Measurements from ENCODE around the gene KIF4A.
A peak's percentile ranks its signal among the peaks of the same experiment; 100 is the strongest.

The KIF4A gene

DNA sequence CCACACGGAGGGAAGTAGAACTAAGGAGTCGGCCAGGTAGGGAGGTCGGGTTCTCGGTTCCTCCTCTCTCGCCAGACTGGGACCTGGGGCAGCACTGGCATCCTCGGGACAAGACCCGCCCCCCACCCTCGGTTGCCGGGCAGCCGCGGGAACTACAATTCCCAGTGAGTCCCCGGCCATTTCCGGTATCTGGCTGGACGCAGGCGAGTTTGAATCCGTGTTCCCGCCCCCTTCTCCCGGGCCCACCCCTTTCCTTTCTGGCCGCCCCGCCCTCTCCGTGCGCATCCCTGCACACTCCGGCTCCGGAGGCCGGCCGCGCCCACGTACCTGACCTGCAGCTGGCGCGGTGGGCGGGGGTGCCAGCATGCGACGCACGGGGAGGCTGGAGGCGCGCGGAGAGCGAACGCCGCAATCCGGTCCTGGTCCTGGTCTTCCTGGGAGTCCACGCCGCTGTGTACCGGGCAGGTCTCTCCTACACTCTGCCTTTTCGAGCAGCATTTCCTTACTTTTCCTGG is 144.5 kb downstream of the KIF4A start:
- POLR2A ChIA-PET, result no interaction called here
- DNase-seq (ENCODE audit: low read depth, low spot score), result no peak
- CTCF ChIA-PET, result interaction anchor here (1.0 to 3.5 kb wide), 10 partner anchors 9 to 301 kb away, joined by 3 to 31 read pairs (median 8); partner anchors contain the start of genes DLG3, GDPD2 and IGBP1
- TF ChIP-seq, protein P1, sequence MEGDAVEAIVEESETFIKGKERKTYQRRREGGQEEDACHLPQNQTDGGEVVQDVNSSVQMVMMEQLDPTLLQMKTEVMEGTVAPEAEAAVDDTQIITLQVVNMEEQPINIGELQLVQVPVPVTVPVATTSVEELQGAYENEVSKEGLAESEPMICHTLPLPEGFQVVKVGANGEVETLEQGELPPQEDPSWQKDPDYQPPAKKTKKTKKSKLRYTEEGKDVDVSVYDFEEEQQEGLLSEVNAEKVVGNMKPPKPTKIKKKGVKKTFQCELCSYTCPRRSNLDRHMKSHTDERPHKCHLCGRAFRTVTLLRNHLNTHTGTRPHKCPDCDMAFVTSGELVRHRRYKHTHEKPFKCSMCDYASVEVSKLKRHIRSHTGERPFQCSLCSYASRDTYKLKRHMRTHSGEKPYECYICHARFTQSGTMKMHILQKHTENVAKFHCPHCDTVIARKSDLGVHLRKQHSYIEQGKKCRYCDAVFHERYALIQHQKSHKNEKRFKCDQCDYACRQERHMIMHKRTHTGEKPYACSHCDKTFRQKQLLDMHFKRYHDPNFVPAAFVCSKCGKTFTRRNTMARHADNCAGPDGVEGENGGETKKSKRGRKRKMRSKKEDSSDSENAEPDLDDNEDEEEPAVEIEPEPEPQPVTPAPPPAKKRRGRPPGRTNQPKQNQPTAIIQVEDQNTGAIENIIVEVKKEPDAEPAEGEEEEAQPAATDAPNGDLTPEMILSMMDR (IDR thresholded peaks at IDR 0.05; ENCODE audit: insufficient read depth, low read length, missing control alignments), result no peak
- peak overlapping the region; percentile 73 for H3K4me3 ChIP-seq (ENCODE audit: low read depth, low read length)

DNA sequence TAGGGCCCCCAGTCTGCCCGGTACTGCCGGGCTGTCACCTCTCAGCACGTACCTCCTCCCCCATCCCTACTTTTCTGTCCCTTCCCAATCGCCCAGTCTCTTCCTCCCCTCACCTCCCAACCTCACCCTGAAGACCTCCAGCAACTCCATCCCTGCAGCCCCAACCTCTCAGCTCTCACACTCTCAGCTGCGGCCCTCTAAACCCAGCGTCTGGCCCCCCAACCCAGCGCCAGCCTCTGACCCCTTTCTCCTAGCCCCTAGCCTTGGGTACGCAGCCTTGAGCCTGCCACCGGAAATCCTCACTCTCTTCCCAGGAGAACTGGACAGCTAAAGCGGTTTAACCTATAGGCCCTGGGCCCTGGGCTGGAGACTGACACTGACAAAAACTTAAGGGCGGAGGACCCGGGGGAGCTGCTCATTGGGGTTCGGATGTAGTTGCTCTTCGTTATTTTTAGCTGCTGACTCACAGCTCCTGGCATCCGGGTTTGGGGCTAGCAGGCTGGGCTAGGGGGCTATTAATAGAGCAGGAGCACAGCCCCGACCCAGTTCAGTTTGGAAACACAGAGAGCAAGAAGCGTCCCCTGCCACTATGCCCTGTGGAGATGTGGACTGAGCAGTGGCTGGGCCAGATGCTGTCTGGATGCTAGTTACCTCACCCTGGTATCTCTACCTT is 145.1 kb downstream of the KIF4A start:
- ChIA-PET CTCF (interaction anchor here (1.1 to 3.5 kb wide), 7 partner anchors 9 to 302 kb away, joined by 3 to 31 read pairs (median 12); partner anchors contain the start of genes DLG3, GDPD2 and IGBP1), POLR2A (no interaction called here)
- TF ChIP-seq, protein P1 (IDR thresholded peaks at IDR 0.05; ENCODE audit: insufficient read depth, low read length, missing control alignments), result no peak
- peak overlapping the region; percentile 73 for H3K4me3 ChIP-seq (ENCODE audit: low read depth, low read length)
- DNase-seq (ENCODE audit: low read depth, low spot score), result no peak

DNA sequence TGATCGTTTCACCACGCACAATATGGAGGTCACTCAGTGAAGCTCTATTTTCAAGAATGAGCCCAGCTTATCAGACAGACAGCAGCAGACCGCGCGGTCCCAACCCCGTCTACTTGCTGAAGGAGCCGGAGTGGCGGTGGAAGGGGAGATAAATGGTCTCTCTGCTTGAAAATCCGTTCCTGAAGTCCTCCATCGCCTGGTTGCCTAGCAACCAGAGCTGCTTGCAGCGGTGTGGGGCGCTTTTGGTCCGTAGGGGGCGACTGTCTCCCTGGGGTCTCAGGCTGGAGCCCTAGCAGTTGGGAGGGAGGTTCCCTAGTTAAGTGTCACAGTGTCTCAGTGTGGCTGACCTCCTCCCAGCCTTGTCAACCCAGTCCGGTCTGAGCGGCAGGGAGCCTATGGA is 146.4 kb downstream of the KIF4A start:
- ChIA-PET CTCF (interaction anchor here (0.9 to 3.5 kb wide), 6 partner anchors 12 to 303 kb away, joined by 3 to 24 read pairs (median 8); partner anchors contain the start of gene IGBP1), POLR2A (no interaction called here)
- no peak for DNase-seq (ENCODE audit: low read depth, low spot score)
- no peak overlapping the region for H3K4me3 ChIP-seq (ENCODE audit: low read depth, low read length)
- TF ChIP-seq, protein P1 (IDR thresholded peaks at IDR 0.05; ENCODE audit: insufficient read depth, low read length, missing control alignments), result no peak

DNA sequence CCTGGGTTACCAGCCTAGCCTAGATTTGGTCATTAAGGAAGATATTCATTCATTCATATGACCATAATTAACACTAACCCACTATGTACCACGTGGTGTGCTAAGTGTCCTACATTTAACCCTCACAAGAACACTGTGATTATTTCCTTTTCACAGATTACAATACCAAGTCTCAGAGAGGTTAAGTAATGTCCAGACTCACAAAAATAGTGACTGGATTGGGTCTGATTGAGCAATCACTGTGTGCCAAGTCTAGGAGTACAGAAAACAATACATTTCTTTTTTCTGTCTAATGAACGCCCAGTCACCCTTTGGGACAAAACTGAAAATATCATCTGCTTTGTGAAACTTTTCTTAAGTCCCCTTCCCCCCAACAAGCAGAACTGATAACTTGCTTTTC is 147.1 kb downstream of the KIF4A start:
- DNase-seq (ENCODE audit: low read depth, low spot score), result no peak
- no peak overlapping the region for H3K4me3 ChIP-seq (ENCODE audit: low read depth, low read length)
- ChIA-PET CTCF (interaction anchor here (2.2 kb wide), 1 partner anchor 304 kb away, joined by 9 read pairs; the partner anchor contains the start of gene IGBP1), POLR2A (no interaction called here)
- TF ChIP-seq, protein P1 (IDR thresholded peaks at IDR 0.05; ENCODE audit: insufficient read depth, low read length, missing control alignments), result no peak

DNA sequence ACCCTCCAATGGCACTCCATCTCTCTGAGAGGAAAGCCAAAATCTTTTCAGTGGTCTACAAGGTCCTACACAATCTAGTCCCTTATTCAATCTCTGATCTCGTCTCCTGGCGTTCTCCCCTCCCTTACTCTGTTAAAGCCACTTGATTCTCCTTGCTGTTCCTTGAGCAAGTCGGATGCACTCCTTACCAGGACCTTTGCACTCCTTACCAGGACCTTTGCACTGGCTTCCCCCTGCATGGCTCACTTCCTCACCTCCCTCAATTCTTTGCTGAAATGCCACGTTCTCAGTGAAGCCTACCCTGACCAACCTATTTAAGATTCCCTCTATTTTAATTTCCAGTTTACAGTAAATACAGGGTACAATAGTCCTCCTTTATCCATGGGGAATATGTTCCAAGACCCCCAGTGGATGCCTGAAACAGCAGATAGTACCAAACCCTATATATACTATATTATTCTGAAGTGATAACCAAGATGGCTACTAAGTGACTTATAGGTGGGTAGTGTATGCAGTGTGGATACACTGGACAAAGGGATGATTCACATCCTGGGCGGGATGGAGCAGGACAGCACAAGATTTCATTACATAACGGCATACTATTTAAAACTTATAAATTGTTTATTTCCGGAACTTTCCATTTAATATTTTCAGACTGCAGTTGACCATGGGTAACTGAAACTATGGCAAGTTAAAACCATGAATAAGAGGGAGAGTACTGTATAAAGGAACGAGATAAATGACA is 148.2 kb downstream of the KIF4A start:
- POLR2A ChIA-PET, result no interaction called here
- no peak for DNase-seq (ENCODE audit: low read depth, low spot score)

More for the DNA sequence above, 148.2 kb downstream of the KIF4A start:
- CTCF ChIA-PET, result no interaction called here
- H3K4me3 ChIP-seq (ENCODE audit: low read depth, low read length), result no peak overlapping the region
- TF ChIP-seq, protein P1 (IDR thresholded peaks at IDR 0.05; ENCODE audit: insufficient read depth, low read length, missing control alignments), result no peak
